NB4 (cell line): ENCODE data around the gene CEMIP.

ENCODE experiments used
- DNase-seq: peaks from one replicate; pipeline ENCODE4 v3.0.0; 2010; ENCODE audit warnings: low read depth
- H3K4me3 ChIP-seq: one replicate; pipeline ENCODE4 v1.5.1; 2011; ENCODE audit warnings: mild to moderate bottlenecking, low read depth, low read length, moderate library complexity
- MYC ChIP-seq: IDR thresholded peaks from 2 replicates; pipeline ENCODE4 v1.6.1; 2011; ENCODE audit warnings: low read depth, low read length
- POLR2A ChIP-seq: IDR thresholded peaks from 2 replicates; pipeline ENCODE4 v1.6.1; 2011; ENCODE audit warnings: mild to moderate bottlenecking; ENCODE audit not compliant: insufficient read length; ENCODE audit errors: extremely low read depth
- TF ChIP-seq, protein P1 (sequence below): IDR thresholded peaks from one replicate; pipeline ENCODE4 v1.5.1; 2012; ENCODE audit warnings: low read depth, low read length
- TF ChIP-seq, protein P2 (sequence below): IDR thresholded peaks from 2 replicates; pipeline ENCODE4 v1.6.1; 2011; ENCODE audit warnings: low read depth, low read length

CEMIP gene

DNA sequence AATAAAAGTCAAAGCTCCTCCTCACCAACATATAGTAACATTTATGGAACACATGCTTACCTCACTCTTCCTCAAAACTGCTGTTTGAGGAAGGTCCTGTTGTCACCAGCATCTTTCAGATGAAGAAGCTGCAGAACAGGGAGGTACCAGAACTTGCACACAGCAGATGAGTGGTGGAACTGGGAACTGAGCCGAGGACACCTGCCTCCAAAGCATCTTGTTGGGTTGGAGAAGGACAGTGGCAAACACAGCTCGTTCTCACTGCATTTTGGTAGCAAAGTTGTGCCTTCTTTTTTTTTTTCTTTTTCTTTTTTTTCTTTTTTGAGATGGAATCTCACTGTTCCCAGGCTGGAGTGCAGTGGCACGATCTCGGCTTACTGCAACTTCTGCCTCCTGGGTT is 76.0 kb downstream of the CEMIP start:
- TF ChIP-seq, protein P1, sequence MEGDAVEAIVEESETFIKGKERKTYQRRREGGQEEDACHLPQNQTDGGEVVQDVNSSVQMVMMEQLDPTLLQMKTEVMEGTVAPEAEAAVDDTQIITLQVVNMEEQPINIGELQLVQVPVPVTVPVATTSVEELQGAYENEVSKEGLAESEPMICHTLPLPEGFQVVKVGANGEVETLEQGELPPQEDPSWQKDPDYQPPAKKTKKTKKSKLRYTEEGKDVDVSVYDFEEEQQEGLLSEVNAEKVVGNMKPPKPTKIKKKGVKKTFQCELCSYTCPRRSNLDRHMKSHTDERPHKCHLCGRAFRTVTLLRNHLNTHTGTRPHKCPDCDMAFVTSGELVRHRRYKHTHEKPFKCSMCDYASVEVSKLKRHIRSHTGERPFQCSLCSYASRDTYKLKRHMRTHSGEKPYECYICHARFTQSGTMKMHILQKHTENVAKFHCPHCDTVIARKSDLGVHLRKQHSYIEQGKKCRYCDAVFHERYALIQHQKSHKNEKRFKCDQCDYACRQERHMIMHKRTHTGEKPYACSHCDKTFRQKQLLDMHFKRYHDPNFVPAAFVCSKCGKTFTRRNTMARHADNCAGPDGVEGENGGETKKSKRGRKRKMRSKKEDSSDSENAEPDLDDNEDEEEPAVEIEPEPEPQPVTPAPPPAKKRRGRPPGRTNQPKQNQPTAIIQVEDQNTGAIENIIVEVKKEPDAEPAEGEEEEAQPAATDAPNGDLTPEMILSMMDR, result no peak
- TF ChIP-seq POLR2A (no peak), MYC (no peak)
- TF ChIP-seq, protein P2, sequence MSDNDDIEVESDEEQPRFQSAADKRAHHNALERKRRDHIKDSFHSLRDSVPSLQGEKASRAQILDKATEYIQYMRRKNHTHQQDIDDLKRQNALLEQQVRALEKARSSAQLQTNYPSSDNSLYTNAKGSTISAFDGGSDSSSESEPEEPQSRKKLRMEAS, result no peak
- H3K4me3 ChIP-seq, result no peak overlapping the region
- DNase-seq, result no peak

DNA sequence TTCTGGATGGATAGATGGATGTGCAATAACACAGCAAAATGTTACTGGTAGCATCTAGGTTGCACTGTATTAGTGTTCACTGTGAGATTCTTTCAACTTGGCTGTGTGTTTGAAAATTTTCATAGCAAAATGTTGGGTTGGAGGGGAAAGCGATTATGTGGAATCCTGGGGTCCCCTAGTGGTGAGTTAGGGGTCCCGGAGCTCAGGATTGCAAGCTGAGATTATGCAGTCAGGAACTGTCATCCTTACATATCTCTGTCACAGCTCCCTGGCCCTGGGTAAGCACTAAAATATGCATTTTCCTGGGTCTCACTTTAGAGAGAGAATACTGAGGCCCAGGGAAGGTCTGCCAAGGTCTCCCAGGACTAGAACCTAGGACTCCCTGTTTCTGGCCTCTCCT is 77.2 kb downstream of the CEMIP start:
- H3K4me3 ChIP-seq, result no peak overlapping the region
- no peak for TF ChIP-seq POLR2A
- TF ChIP-seq, protein P1, result peak; percentile 57
- peak; percentile 26 for DNase-seq

DNA sequence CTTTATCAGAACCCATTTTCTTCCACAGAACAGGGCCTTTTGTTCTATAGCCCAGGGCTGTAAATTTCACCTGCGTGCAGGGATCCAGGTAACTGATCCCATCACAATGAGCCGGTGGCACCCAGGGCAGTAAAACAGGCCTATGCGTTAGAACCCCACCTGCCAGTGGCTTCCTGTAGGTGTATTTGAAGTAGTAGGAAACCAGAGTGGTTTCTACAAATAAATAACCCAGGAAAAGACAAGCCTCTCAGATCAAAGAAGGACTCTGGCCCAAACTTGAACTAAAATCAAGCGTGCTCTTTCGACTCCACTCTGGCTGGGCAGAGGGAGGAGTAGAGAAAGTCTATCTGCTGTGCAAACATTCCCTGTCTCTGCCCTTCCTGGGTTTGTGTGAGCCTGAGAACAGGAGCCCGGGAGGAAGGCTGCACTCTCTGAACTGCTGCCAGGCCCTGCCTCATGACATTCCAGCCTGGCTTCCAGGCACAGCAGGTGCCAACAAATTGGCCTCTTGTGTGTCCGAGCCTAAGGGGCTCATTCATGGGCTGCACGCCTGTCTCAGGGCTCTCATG is 77.7 kb downstream of the CEMIP start:
- DNase-seq, result no peak
- TF ChIP-seq, protein P1, result no peak
- TF ChIP-seq MYC (no peak), POLR2A (no peak)
- TF ChIP-seq, protein P2, result no peak
- H3K4me3 ChIP-seq, result no peak overlapping the region

DNA sequence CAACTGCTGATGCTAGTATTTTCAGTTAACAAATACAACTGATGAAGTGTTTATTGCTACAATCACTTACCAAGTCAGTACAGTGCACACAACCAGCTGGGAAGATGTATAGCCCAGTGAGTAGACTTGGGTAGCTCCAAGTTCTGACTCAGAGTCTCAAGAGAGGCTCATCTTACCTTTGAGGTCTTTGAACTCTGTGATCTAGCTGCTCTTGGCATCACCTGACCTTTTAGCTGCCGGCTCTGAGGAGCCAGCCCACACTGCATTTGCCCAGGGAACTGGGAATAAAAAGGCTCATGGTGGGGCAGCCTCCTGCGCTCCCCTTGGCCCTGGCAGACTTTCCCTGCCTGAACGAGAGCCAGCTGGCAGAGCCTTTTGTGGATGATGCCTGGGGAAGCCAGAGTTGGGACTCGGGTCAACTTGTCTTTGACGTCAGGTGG is 82.6 kb downstream of the CEMIP start:
- TF ChIP-seq MYC, result no peak
- no peak for TF ChIP-seq POLR2A
- TF ChIP-seq, protein P2, result no peak
- TF ChIP-seq, protein P1, result no peak
- no peak for DNase-seq
- no peak overlapping the region for H3K4me3 ChIP-seq

DNA sequence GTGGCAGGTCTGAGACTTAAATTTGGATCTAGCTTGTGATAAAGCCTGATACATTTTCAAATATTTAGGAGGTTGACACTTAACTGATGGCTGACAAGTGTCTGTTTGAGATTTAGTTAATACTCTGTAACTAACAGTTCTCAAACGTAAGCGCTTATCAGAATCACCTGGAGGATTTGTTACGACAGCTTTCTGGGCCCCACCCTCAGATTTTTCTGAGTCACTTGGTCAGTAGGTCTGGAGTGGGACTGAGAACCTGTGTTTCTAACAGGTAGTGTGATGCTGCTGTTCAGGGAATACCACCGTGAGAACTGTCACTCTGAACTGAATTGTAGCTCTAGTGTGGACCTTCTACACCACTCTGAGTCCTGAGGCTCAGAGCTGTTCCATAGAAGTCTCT is 85.5 kb downstream of the CEMIP start:
- no peak overlapping the region for H3K4me3 ChIP-seq
- no peak for DNase-seq
- TF ChIP-seq, protein P1, result no peak
- TF ChIP-seq, protein P2, result no peak
- TF ChIP-seq MYC, result no peak
- TF ChIP-seq POLR2A, result no peak

DNA sequence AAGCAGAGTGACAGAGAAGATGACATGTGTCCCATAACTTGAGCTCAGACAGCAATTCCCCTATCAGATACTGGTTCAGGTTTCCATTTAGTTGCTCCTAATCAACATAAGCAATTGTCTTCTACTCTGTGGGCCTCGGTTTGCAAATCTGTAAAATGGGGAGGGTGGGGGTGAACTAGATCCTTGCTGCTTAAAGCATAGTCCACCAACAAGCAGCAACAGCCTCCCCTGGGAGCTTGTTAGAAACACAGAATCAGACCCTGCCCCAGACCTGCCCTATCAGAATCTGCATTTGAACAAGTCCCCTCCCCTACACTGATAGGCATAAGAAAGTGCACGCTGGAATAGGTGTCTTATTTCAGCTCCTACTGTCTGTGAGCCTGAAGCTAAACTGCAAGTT is 87.8 kb downstream of the CEMIP start:
- no peak for TF ChIP-seq MYC
- TF ChIP-seq, protein P1, result no peak
- TF ChIP-seq, protein P2, result no peak
- no peak for TF ChIP-seq POLR2A
- no peak overlapping the region for H3K4me3 ChIP-seq
- no peak for DNase-seq
